Raji (cell line): ENCODE measurements around the gene FGF8.

ENCODE experiments used
- POLR2A ChIP-seq: IDR thresholded peaks from 2 replicates; pipeline ENCODE4 v1.6.1; 2011; ENCODE audit warnings: low read depth, low read length, control low read depth; ENCODE audit not compliant: insufficient read depth

FGF8 gene

DNA sequence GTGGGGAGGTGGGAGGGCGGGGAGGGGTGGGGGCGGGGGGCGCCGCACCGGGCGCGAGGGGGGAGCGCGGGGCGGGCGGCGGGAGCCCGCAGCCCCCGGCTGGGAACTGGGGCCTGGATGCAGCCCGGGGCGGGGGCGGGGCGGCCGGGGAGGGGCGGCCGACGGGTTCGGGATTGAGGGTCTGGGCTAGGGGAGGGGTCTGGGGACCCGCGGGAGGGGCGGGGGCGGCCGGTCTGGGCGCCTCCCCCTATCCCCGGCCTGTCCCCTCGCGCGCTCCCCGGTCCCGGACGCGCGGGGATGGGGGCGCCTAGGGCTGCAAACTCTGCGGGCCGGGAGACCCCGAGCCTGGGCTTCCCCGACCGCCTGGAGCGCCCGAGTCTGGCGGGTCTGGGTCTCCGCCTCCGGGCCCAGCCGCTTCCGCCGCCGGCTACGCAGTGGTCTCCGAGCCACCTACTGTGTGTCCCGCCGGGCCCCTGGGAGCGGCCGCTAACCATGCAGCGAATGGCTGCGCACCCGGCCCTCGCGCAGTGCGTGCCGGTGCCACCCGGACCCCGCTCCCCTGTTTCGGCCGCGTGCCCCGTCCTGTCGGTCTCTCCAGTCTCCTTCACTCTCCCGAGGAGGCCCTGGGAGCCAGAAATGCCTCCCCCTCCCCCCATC, 375 bp upstream of the FGF8 start:
- no peak for TF ChIP-seq POLR2A

DNA sequence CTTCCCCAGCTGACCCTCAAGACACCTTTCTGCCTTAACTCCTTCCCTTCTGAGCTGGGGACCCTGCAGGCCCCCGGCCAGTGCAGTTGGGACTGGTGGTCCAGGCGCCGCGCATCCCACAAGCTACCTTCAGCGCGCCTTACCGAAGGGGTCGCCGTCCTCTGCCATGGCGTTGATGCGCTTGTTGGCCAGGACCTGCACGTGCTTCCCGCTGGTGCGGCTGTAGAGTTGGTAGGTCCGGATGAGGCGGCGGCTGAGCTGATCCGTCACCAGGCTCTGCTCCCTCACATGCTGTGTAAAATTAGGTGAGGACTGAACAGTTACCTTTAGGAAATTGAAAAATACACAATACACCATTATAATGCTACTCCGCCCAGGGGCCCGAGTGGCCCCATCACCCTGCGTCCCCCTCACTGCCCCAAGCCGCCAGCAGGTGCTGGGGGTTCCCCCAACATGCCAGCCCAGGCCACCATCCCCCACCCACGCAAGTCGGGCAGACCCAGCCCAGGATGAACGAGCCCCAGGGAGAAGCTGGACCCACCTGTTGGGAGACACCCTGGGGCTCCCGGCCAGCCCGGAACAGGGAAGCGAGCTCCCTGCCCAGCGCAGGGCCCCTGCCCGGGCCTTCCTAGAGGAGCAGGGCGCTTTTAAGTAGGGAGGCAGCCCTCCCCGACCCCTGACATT, 1.2 kb downstream of the FGF8 start:
- TF ChIP-seq POLR2A = no peak

DNA sequence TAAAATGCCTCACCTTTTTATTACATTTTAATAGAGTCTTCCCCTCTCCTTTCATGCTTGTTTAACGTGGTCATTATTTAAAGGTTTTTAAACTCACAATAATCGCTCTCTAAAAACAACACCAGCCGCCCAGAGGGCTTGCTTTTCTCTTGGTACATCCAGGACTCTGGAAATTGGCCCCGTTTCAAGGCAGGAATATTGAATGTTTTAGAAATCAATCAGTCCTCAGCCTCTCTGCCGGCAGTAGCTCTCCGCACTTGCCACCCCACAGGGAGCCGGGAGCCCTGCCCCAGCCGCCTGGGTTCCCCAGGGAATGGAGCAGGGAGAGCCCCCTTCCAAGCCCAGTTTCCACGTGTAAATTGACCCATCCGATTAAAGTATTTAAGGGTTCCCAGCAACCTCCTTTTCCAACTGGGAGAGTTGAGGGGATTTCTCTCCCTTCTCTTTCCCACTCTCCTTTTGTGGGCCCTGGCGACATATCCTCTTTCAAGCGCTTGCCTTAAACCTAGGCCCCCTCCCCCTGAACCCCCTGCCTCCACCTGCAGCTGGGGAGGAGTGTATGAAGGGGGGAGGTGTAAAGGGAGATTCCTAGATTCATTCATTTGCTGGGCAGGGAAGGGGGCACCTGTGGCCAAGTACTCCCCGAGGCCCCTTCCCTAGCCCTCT, 1.9 kb downstream of the FGF8 start:
- TF ChIP-seq POLR2A = no peak

DNA sequence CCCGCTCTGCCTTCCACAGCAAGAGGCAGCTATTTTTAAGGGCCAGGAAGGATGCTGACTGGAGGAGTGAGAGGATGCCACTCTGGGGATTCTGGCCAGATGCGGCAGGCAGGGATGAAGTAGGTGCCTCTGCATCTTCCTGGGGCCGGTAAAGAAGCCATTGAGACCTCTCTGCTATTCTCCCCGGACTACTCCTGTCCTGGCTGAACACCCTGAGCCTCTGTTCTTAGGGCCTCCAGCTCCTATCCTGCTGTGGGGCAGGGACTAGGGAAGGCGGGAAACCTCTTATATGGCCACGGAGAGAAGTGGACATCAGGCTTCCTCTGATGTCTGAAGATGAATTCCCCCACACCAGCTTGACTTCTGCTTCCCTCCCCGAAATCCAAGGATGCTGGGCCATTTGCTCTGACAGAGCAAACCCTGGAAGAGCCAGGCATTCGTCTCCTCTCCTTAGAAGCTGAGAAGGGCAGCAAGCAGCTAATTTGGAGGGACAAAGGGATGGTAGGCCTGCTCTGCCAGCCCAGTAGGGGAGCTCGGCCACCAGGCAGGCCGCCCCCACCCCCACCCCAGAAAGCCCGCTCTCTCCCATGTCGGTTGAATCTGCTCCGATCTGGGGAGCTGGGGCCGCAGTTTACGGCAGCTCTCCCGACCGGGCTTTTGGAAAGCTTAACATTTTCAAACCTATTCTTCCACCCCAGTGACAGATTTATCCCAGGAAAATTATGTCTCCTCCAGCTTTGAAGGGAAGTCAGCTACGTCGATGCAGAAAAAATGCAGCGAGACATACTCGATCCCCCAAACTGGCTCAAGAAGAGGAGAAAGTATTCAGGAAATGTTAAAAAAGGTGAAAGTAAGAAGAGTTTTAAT, 2.8 kb downstream of the FGF8 start:
- TF ChIP-seq POLR2A = no peak

DNA sequence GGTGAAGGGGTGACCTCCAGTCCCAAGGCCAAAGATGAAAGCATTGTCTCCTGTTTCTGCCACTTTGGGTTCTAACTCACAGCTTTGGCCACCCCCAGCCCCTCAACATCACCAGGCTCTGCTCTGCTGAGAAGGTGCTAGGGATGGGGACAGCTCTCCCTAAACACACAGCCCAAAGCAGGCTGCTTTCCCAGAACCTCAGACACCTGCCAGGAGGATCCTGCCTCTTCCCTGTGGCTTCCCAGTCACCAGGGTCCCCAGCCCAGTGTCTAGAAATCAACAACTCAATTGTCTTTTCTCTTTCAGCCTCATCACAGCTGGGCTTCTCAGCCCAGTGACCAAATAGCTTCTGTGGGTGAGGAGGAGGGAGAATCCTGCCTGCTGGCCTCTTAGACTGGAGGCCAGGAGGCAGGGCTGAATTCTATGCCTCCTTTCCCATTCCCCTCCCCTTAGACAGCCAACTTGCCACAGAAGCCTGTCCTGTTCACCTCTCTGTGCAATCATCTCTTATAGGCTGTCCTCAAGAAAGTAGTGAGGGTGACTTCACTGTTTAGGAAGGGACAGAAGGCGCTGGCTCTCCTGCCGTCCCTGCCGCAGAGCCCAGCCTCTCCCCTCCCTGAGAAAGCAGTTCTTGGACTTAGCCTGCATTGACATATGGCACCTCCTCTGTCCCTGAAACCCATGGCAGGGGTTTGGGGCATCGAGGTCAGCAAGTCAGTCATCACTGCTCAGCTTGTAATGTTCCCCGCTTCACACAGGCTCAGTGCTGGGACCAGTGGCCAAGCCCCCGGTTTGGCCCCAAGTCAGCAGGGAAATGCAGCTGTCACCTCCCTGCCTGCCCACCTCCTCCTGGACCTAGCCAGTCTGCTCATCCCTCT, 3.7 kb downstream of the FGF8 start:
- no peak for TF ChIP-seq POLR2A

DNA sequence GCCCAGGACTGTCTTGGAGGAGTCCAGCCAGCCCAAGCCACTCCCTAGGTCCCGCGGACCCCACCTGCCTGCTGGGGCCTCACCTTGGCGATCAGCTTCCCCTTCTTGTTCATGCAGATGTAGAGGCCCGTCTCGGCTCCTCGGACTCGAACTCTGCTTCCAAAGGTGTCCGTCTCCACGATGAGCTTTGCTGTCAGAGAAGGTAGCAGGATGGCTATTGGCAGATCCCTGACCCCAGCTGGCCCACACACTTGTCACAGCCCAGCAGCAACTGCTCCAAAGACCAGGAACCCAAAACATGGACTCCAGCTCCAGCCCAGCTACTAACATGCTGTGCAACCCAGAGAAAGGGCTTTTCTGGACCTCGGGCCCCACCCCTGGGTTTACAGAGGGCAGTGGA, 4.5 kb downstream of the FGF8 start:
- TF ChIP-seq POLR2A = no peak

DNA sequence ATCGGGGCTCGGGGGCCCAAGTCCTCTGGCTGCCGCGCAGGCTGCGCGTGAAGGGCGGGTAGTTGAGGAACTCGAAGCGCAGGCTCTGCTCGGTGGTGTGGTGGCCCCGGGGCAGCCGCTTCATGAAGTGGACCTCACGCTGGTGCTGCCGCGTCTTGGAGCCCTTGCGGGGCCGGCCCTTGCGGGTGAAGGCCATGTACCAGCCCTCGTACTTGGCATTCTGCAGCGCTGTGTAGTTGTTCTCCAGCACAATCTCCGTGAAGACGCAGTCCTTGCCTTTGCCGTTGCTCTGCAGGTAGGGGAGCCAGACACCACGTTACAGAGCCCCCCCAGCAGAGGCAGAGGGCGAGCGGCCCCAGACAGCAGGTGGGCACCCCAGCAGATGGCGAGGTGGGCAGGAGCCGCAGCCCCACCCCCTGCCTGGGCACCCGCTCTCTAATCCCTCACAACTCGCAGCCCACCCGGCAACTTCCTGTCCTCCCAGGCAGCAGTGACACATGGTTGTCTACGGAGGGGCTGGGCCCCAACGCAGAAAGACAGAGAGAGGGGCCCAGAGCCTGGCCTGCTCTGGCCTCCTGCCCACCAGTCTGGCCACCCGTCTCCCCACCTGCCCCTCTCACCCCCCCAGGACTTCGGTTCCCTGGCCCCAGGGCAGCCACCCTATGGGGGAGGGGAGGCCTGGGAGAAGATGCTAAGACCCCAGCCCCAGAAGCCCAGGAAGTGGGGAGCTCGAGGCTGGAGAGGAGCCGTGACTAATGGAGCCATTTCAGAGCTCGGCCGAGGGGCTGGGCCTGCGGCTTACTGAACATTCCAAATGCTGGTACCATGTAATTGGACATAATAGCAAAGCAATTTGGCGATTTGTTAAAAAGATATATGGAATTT, 5.3 kb downstream of the FGF8 start:
- no peak for TF ChIP-seq POLR2A

DNA sequence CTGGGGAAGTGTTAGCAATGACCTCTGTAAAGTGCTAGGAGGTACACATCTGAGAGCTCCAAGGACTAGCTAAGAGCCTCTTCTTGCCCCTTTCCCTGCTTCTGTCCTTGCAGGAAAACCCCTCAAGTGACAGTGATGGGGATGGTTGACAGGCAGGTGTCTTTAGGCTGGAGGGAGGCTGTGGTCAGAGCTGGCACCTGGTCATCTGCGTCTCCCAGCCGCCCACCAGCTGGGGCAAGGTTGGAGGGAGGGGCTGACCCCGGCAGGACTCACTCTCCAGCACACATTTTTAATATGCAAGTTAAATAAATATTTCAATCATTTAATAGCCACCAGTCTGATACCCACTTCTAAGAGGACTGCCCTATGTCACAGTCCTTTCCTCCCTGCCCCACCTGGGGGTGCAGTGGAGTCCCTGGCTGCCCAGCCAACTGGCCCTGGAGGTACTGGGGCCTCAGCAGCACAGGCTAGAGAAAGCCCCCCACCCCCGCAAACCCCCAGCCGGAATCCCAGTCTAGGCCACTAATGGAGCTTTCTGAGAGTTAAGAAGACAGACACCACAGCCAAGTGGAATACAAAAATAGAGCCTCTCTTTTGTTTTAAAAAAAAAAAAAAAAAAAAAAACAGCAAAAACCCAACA, 6.3 kb downstream of the FGF8 start:
- TF ChIP-seq POLR2A = no peak

DNA sequence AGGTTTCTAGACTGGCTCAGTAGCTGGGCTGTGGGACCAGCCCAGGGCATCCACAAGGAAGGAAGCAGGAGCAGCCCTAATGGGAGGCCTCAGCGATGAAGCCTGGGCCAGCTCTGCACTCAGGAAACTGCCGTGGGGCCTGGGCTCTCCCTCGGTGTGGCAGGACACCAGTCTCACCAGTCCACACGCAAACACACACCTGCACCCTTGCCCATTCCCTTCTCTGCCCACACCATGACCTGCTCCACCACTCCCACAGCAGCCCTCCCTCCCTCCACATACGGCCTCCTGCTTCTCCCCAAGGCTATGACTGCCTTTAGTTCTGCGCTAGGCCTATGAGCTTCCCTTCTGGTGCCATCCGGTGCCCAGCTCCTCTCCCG, 7.1 kb downstream of the FGF8 start:
- no peak for TF ChIP-seq POLR2A

DNA sequence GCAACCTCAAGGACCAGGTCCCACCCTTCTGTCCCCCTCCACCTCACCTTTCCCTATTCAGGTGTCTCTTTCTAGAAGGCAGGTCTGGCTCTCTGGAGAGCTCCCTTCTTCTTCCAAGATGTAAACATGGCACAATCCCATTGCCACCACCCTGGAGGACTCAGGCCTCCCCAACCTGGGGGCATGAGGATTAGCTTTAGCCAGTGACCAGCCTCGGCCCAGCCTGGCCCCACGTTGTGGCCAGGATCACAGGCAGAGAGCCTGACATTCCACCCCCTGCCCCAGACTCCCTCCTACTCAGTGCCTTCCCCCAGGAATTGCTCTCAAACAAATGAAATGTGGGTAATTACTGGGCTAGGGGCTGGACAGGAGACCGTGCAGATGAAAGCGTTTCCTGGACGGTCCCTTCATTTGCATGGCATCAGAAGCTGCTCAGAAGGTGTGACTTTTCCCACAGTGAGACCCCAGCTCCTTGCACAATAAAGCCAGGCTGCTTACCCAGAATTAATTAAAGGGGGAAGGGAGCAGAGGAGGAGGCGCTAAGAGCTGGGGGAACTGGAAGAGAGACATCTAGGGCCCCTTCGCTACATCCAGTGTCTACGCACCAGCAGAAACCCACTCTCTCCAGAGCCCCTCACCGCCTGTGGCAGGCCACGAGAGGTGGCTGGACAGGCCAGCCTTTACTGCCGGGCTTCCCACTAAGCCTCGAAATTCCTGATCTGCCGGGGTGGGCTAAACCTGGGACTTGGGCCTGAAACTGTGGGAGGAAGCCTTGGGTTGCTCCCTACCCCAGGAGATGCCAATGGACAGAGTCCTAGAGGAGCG, 7.7 kb downstream of the FGF8 start:
- no peak for TF ChIP-seq POLR2A

DNA sequence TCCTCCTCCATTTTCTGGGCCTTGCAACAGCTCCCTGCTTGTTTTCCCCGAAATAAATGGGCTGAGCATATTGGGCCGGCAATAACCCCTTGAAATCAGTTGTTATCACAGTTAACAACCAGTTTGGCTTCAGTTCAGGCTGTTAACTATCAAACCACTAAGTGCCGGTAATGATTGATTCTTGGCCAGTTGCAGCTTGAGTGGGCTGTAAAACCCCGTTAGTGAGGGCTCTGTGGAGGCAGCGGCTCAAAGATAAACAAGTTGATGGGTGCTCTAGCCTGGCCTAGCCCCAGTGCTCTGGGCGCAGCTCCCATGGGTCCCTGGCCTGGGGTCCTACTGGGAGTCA, 8.3 kb downstream of the FGF8 start:
- TF ChIP-seq POLR2A = no peak
